Loucy (cell line): ENCODE measurements around the gene ASPHD1.

ENCODE experiments used
- H2AFZ ChIP-seq: fragments of 200-600 bp; sonication (generic); 2 replicates; pipeline ENCODE4 v1.6.0; 2016; ENCODE audit warnings: antibody characterized with exemption, mild to moderate bottlenecking, low read length, moderate library complexity
- H3F3A ChIP-seq: fragments of 200-600 bp; 2 replicates; pipeline ENCODE4 v1.6.0; 2016; ENCODE audit warnings: antibody characterized with exemption, low read depth, mild to moderate bottlenecking
- H3K27me3 ChIP-seq: fragments of 200-600 bp; sonication (generic); 2 replicates; pipeline ENCODE4 v1.6.1; 2014; ENCODE audit warnings: low read length, mild to moderate bottlenecking; ENCODE audit not compliant: insufficient read depth, poor library complexity, severe bottlenecking
- H3K36me3 ChIP-seq: fragments of 200-600 bp; sonication (generic); 2 replicates; pipeline ENCODE4 v1.6.1; 2016; ENCODE audit warnings: low read length; ENCODE audit not compliant: insufficient read depth
- H3K4me1 ChIP-seq: fragments of 200-600 bp; sonication (generic); 2 replicates; pipeline ENCODE4 v1.5.1; 2014; ENCODE audit warnings: low read length, mild to moderate bottlenecking; ENCODE audit not compliant: insufficient read depth, poor library complexity, severe bottlenecking
- H3K4me2 ChIP-seq: fragments of 200-600 bp; sonication (generic); 2 replicates; pipeline ENCODE4 v1.6.0; 2014; ENCODE audit warnings: antibody characterized with exemption, low read length, low read depth, mild to moderate bottlenecking; ENCODE audit not compliant: poor library complexity, severe bottlenecking
- H3K4me3 ChIP-seq: fragments of 200-600 bp; sonication (generic); 2 replicates; pipeline ENCODE4 v1.5.1; 2014; ENCODE audit warnings: low read length, mild to moderate bottlenecking, mixed read lengths; ENCODE audit not compliant: poor library complexity, severe bottlenecking
- H3K79me2 ChIP-seq: fragments of 200-600 bp; sonication (generic); 2 replicates; pipeline ENCODE4 v1.6.1; 2014; ENCODE audit warnings: low read length; ENCODE audit not compliant: insufficient read depth
- H3K9ac ChIP-seq: fragments of 200-600 bp; sonication (generic); 2 replicates; pipeline ENCODE4 v1.6.0; 2014; ENCODE audit warnings: mild to moderate bottlenecking, low read depth, low read length, moderate library complexity; ENCODE audit not compliant: poor library complexity, severe bottlenecking
- H3K9me2 ChIP-seq: fragments of 200-600 bp; sonication (generic); replicated peaks from 2 replicates; pipeline ENCODE4 v1.6.1; 2016; ENCODE audit warnings: low read depth, low read length, mixed read lengths
- H3K9me3 ChIP-seq: fragments of 200-600 bp; sonication (generic); 2 replicates; pipeline ENCODE4 v1.6.1; 2014; ENCODE audit warnings: mild to moderate bottlenecking, antibody characterized with exemption, low read length, low read depth; ENCODE audit not compliant: insufficient read depth
- H4K20me1 ChIP-seq: fragments of 200-600 bp; sonication (generic); 2 replicates; pipeline ENCODE4 v1.6.0; 2014; ENCODE audit warnings: antibody characterized with exemption, low read length, mild to moderate bottlenecking; ENCODE audit not compliant: insufficient read depth, poor library complexity, severe bottlenecking
- EZH2phosphoT487 ChIP-seq: fragments of 200-600 bp; IDR thresholded peaks from 2 replicates; pipeline ENCODE4 v1.6.1; 2018; ENCODE audit warnings: antibody characterized with exemption, mild to moderate bottlenecking, moderate library complexity, borderline replicate concordance
- TF ChIP-seq, protein P1 (sequence below): fragments of 200-600 bp; sonication (generic); conservative IDR thresholded peaks from 2 replicates; pipeline ENCODE4 v1.5.1; 2014; ENCODE audit warnings: mild to moderate bottlenecking, antibody characterized with exemption, low read length

ASPHD1 gene

DNA sequence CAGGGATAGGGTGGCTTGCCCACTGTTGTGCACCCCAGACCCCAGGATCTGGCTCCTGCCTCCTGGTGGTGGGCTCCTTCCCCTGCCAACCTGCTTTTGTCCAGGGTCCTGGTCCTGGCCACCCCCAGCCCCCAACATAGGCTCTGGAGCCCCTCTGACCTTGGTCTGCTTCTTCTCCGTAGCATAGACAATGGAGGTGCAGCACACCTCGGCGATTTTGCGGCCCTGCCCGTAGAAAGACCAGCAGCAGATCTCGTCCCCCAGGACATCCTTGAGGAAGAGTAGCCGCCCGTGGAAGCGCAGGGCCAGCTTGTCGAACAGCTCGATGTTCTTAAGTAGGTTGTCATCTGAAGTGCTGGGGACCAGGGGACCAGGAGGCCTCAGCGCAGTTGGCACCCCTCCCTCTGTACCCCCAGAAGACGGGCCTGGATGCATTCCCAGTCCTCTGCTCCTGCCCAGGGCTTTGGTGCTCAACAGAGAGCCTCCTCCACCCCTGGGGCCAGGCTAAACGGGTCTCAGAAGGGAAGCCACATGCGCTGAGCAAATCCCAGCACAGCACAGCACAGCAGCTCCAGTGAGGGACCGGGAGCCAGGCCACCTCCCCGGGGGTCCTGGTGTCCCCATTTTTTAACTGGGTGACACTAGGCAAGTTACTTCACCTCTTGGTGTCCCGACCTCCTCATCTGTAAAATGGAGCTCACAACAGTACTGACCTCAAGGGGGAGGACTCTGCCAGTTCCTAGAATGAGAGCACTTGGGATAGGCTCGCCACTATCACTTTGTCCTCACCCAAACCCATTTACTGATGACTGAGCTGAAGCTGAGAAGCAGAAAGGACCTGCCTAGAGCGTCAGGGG lies 10.8 kb downstream of the ASPHD1 start:
- H3K27me3 ChIP-seq = no peaks in the 10 kb centered on the region
- no peak overlapping the region for H3K4me3 ChIP-seq
- no peaks in the 10 kb centered on the region for H3K79me2 ChIP-seq
- no peaks in the 10 kb centered on the region for H3K9me3 ChIP-seq
- no peaks in the 10 kb centered on the region for H4K20me1 ChIP-seq
- TF ChIP-seq, protein P1, sequence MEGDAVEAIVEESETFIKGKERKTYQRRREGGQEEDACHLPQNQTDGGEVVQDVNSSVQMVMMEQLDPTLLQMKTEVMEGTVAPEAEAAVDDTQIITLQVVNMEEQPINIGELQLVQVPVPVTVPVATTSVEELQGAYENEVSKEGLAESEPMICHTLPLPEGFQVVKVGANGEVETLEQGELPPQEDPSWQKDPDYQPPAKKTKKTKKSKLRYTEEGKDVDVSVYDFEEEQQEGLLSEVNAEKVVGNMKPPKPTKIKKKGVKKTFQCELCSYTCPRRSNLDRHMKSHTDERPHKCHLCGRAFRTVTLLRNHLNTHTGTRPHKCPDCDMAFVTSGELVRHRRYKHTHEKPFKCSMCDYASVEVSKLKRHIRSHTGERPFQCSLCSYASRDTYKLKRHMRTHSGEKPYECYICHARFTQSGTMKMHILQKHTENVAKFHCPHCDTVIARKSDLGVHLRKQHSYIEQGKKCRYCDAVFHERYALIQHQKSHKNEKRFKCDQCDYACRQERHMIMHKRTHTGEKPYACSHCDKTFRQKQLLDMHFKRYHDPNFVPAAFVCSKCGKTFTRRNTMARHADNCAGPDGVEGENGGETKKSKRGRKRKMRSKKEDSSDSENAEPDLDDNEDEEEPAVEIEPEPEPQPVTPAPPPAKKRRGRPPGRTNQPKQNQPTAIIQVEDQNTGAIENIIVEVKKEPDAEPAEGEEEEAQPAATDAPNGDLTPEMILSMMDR = no peak
- no peak for TF ChIP-seq EZH2phosphoT487
- H3K4me1 ChIP-seq = no peaks in the 10 kb centered on the region
- H3F3A ChIP-seq = no peaks in the 10 kb centered on the region
- no peaks in the 10 kb centered on the region for H3K9me2 ChIP-seq
- H3K36me3 ChIP-seq = no peaks in the 10 kb centered on the region
- no peak overlapping the region for H3K9ac ChIP-seq
- H3K4me2 ChIP-seq = no peak overlapping the region
- no peak overlapping the region for H2AFZ ChIP-seq

- Histone ChIP-seq H3K9me3 (no peaks in the 10 kb centered on the region), H3K36me3 (no peaks in the 10 kb centered on the region), H3K4me3 (no peak overlapping the region), H3F3A (no peaks in the 10 kb centered on the region), H2AFZ (no peak overlapping the region), H3K4me1 (no peaks in the 10 kb centered on the region), H3K9ac (no peak overlapping the region), H4K20me1 (no peaks in the 10 kb centered on the region), H3K79me2 (no peaks in the 10 kb centered on the region), H3K27me3 (no peaks in the 10 kb centered on the region), H3K9me2 (no peaks in the 10 kb centered on the region), H3K4me2 (no peak overlapping the region)
- no peak for TF ChIP-seq EZH2phosphoT487
- TF ChIP-seq, protein P1 = no peak
Observed at GRCh38 chr16:29911676-29912010, 11.4 kb downstream of the ASPHD1 start.

DNA sequence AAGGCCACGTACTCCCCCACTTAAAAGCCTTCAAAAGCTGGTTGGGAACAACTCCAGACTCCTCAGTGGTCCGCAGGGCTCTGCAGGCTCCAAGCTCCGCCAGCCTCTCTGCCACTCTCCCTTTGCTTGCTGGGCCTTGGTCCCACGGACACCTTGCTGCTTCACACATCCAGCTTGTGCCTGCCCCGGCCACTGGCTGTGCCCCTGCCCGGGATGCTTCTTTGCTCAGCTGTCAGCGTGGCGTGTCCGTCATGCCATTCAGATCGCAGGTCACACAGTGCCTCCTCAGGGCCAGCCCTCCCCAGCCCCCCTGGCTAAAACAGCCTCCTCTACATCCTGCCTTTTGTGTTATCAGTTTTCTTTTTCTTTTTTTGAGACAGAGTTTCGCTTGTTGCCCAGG lies 11.8 kb downstream of the ASPHD1 start:
- H3K79me2 ChIP-seq = no peaks in the 10 kb centered on the region
- no peak overlapping the region for H2AFZ ChIP-seq
- H3K4me1 ChIP-seq = no peaks in the 10 kb centered on the region
- TF ChIP-seq, protein P1 = no peak
- no peak for TF ChIP-seq EZH2phosphoT487
- H3K27me3 ChIP-seq = no peaks in the 10 kb centered on the region
- H3K9me2 ChIP-seq = no peaks in the 10 kb centered on the region
- H3K9ac ChIP-seq = no peak overlapping the region
- H3K4me2 ChIP-seq = no peak overlapping the region
- H4K20me1 ChIP-seq = no peaks in the 10 kb centered on the region
- no peaks in the 10 kb centered on the region for H3K9me3 ChIP-seq
- no peak overlapping the region for H3K4me3 ChIP-seq
- no peaks in the 10 kb centered on the region for H3F3A ChIP-seq
- no peaks in the 10 kb centered on the region for H3K36me3 ChIP-seq
